Stimulated activated naive CD8-positive, alpha-beta T cell treated with anti-CD3 and anti-CD28 coated beads, Interleukin-15, Interleukin-2, amounts not matched to agents 100 U/mL and 50 U/mL, for 24 hours (primary cell): ENCODE data around the gene MRPL28.
"Not testable (repeated sequence)": the region's sequence is repeated elsewhere in the genome, so short reads cannot be mapped to it uniquely, and the experiment has no call there.

ENCODE experiments used
- ATAC-seq: fragments of 150-1000 bp; cut with Tn5 transposase; one replicate; pipeline ENCODE4 v1.10.0; 2021
- DNase-seq: peaks from one replicate; pipeline ENCODE4 v3.0.0; 2021

Gene MRPL28

DNA sequence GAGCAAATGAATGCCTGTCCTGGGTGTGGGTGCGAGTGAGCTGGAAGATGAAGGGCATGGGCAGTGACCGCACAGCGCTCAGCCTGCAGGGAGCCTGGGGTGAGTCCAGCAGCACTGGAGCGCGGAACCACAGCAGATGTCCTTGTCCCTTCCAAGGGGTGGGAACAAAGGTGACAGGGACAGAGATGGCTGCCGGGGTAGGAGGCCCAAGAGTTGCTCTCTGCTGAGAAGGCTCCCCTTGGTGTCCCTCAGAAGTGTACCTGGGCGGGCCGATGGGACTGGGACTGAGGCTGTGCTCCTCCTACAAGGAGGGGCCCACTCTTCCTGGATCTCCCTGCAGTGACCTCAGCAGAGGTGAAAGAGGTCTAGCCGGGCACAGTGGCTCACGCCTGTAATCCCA, 19.0 kb upstream of the MRPL28 start:
- no peak for ATAC-seq
- DNase-seq = no peak

DNA sequence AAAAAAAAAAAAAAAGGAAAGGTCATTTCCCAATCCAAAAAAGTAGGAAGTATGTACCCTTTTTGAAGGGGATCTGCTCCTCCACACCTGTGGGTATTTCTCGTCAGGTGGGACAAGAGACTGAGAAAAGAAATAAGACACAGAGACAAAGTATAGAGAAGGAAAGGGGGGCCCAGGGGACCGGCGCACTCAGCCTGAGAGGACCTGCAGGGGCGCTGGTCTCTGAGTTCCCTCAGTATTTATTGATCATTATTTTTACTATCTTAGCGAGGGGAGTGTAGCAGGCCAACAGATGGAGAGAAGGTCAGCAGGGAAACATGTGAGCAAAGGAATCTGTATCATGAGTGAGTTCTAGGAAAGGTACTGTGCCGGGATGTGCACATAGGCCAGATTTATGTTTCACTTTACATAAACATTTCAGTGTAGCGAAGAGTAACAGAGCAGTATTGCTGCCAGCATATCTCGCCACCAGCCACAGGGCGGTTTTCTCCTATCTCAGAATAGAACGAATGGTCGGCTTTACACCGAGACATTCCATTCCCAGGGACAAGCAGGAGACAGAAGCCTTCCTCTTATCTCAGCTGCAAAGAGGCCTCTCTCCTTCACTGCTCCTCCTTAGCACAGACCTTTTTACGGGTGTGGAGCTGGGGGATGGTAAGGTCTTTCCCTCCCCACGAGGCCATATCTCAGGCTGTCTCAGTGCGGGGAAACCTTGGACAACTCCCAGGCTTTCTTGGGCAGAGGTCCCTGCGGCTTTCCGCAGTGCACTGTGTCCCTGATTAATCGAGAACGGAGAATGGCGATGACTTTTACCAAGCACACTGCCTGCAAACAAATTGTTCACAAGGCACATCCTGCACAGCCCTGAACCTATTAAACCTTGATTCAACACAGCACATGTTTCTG, 17.7 kb upstream of the MRPL28 start:
- ATAC-seq, DNase-seq: not testable (repeated sequence)

GRCh38 chr16:386641-387156, 16.4 kb upstream of the MRPL28 start:
- DNase-seq = no peak

GRCh38 chr16:383326-384051, 13.2 kb upstream of the MRPL28 start:
- peak; percentile 70 for DNase-seq

More at GRCh38 chr16:386641-387156, 16.4 kb upstream of the MRPL28 start:
- ATAC-seq = no peak

GRCh38 chr16:381789-382717, 11.7 kb upstream of the MRPL28 start, which contains the start of gene PGAP6:
TSS of gene PGAP6 (minus strand) at chr16:381978. CDS start at chr16:381821, 157 bp downstream.
- peak; percentile 49 for ATAC-seq
- peak; percentile 78 for DNase-seq

More at GRCh38 chr16:383326-384051, 13.2 kb upstream of the MRPL28 start:
- peak; percentile 65 for ATAC-seq

- ATAC-seq (peak; percentile 41), DNase-seq (peak; percentile 39)
These were observed 10.9 kb upstream of the MRPL28 start for GRCh38 chr16:381012-381788.

GRCh38 chr16:380762-381011, 10.3 kb upstream of the MRPL28 start:
- ATAC-seq (no peak), DNase-seq (no peak)

DNA sequence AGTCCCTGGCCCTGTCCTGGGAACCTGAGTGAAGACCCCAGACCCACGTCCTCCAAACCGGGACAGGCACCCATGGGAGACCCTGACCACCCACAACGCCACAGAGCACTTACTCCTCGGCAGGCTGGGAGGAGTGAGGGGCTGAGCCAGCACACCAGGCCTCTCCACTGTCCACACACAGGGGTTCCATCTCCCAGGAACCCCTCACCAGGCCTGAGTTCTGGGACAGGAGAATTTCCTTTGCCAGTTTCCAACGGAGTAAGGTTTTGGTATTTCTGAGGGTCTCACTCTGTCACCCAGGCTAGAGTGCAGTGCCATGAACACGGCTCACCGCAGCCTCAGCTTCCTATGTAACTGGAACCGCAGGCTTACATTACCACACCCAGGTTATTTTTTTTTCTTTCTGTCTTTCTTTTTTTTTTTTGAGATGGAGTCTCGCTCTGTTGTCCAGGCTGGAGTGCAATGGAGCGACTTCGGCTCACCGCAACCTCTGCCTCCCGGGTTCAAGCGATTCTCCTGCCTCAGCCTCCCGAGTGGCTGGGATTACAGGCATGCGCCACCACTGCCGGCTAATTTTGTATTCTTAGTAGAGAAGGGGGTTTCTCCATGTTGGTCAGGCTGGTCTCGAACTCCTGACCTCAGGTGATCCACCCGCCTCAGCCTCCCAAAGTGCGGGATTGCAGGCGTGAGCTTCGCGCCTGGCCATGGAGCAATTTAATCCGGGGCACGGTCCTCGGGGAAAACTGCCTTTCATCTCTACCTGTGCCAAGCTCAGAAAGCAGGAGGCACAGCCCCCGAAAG, 9.8 kb upstream of the MRPL28 start:
- DNase-seq = no peak
- ATAC-seq = no peak

DNA sequence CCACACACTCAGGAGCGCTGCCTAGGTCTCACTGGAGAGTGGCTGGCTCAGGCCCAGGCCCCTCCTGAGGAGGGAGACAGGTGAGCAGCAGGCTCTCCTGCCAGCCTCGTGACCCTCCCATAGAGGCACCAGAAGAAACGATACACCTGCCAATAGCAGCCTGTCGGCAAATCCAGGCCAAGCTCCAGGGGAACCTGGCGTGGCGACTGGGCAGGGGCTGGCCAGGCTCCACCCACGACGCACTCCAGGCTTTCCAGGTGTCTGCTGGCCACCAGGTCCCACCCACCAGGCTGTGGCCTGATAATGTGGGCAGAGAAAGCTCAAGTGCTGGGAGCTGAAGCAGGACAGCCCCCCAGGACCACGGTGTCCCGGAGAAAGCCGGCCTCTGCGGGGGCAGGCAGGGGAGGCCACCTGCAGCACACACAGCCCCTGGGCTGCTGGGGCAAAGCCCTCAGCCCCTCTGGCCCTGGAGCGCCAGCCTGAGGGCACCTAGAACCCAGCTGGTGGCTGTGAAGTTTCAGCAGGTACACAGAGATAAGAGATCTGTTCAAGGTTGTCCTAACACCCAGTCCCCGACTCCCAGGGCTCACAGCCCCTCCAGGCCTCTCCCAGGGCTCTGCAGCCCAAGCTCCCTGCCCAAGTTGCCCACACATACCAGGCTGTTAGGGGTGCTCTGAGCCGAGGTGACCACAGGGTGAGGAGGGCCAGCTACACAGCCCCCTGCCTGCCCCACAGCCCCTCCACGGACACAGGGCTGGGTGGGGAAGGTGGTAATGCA, 9.0 kb upstream of the MRPL28 start:
- ATAC-seq (no peak), DNase-seq (no peak)

GRCh38 chr16:378821-379182, 8.5 kb upstream of the MRPL28 start:
- DNase-seq (no peak), ATAC-seq (no peak)

DNA sequence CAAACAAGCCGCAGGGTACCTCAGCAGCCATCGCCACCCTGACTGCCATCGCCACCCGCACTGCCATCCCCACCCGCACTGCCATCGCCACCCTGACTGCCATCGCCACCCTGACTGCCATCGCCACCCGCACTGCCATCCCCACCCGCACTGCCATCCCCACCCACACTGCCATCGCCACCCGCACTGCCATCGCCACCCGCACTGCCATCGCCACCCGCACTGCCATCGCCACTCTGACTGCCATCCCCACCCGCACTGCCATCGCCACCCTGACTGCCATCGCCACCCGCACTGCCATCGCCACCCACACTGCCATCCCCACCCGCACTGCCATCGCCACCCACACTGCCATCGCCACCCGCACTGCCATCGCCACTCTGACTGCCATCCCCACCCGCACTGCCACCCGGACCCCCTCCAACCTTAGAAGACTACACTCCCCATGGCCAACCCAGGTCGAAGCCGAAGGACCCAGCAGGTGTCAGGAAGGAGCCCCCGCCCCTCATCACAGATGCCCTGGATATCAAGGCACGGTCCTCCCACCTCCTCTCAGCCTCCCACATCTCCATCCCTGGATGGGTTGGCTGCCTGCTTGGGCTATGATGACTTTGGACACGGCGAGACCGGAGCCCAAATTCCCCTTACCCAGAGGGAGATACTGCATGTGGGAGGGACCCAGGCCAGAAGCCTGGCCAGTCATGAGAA, 7.9 kb upstream of the MRPL28 start:
- ATAC-seq, DNase-seq: not testable (repeated sequence)

DNA sequence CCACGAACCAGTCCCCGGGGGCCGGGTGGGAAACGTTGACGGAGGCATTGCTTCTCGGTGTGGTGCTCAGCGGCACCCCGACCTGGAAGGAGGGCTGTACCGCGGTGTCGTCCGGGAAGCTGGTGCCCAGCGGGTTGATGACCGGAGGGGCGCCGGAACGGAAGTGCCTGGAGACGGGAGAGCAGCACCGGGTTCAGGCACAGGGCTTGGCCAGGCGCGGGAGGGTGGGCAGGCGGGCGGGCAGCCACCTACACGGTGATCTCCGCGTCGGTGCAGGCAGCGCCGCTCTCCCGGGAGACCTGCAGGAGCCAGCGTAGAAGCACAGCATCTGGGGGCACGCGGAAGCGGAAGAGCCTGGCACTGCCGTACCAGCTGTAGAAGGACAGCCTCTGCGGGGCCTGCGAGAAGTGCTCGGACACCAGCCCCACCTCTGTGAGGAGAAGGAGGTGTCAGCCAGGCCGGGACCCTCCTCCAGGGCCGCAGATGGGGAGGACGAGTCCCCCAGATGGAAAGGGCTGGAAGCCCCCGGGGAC, 7.1 kb upstream of the MRPL28 start:
- ATAC-seq (no peak), DNase-seq (no peak)

DNA sequence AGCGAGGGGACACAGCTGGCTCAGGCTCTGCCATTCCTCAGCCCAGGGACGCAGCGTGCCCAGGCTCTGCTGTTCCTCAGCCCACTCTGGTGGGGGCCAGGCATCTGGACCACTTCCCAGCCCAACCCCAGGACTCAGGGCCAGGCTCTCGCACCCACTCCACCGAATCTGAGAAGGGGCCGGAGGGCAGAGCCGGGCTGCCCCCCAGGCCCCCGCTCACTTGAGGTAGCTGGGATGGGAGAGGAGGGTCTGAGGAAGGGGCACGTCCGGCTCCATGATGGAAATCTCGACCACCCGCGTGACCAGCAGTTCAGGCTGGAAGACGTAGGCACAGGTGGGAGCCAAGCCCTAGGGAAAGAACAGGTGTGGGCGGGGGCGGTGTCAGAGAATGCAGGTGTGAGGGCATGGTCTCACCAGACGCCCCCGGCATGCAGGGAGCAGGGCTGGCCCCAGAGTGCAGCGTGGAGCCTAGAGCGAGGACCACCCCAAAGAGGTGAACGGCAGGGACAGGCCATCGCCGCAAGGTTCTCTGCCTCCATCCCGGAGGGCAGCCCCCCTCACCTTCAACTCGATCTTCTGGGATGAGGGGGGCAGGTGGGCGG, 6.6 kb upstream of the MRPL28 start:
- DNase-seq (no peak), ATAC-seq (no peak)

DNA sequence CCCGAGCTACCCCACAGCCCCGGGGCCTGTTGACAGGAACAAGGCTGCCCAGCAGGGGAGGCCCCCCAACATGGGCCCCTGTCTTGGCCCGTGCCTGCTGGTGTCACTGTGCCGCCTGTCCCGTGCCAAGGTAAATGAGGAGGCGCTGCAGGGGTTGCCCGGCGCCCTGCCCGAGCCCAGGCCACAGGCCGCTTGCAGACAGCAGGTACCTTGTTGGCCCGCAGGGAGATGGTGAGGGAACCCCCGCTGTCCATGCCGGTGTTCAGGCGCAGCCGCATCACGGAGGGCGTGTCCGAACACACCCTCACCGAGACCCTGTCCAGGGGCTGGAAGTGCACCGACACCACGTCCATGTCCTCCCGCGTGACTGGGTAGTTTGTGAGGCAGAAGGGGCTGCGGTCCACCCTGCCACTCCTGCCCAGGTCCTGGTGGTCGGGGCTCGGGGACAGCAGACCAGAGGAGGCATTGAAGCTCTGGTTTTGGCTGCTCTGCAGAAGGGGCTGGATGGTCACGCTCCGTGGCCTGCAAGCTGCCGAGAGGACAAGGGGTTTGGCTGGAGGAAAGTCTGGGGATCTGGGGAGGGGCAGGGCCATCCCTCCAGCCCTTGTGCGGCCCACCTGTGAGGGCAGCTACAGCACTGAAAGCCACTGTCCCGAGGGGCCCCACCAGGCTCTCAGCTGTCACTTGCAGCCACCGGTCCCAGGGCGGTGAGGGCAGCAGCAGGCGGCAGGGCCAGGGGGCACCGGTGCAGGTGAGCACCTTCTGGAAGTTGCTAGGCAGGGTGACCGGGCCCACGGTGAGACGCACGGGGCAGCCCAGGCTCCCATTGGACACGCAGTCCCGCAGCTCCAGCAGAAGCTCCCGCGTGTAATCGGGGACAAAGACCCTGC, 5.8 kb upstream of the MRPL28 start:
- DNase-seq = no peak
- ATAC-seq = no peak

- ATAC-seq (no peak), DNase-seq (no peak)
These were observed 4.9 kb upstream of the MRPL28 start for GRCh38 chr16:375212-375611.

- no peak for DNase-seq
- no peak for ATAC-seq
These were observed 4.2 kb upstream of the MRPL28 start for GRCh38 chr16:374616-374926.

- no peak for DNase-seq
- ATAC-seq = no peak
These were observed 3.7 kb upstream of the MRPL28 start for GRCh38 chr16:373848-374615.
